A673 (cell line): Measurements from ENCODE around the gene EIF4E2. TPM values are rescaled to one million over a fixed set of nuclear protein-coding genes. Genes with fewer than 3 reads are reported as not detected.

Experiments
- BruUV-seq: library from RNA; stranded (reverse); fragments of 400-500 nt; replicated peaks from 2 replicates; lab custom pipeline; 2021; lab: Mats Ljungman, UMichigan
- CTCF ChIA-PET: fragments of 300-600 bp; sonication (Branson Sonifier 250); formaldehyde crosslinking; loops from one replicate; lab custom pipeline; 2022; ENCODE audit warnings: antibody characterized with exemption; lab: Charles Lee
- POLR2A ChIA-PET: fragments of 300-600 bp; sonication (Branson Sonifier 250); formaldehyde crosslinking; loops from one replicate; lab custom pipeline; 2022; ENCODE audit warnings: antibody characterized with exemption; ENCODE audit not compliant: low non-redundant PET; lab: Charles Lee
- DNase-seq: peaks from one replicate; pipeline ENCODE4 v3.0.0-alpha.2; 2015; ENCODE audit warnings: low spot score
- H3K27ac ChIP-seq: fragments of 200-600 bp; sonication (generic); 2 replicates; pipeline ENCODE4 v1.5.1; 2016; ENCODE audit warnings: mixed run types, low read depth, mild to moderate bottlenecking, mixed read lengths, antibody characterized with exemption, low read length; ENCODE audit not compliant: poor library complexity, severe bottlenecking
- H3K27me3 ChIP-seq: fragments of 200-600 bp; sonication (generic); replicated peaks from 2 replicates; pipeline ENCODE4 v1.6.1; 2017; ENCODE audit warnings: mixed run types, low read depth, mild to moderate bottlenecking, mixed read lengths, antibody characterized with exemption, low read length; ENCODE audit not compliant: insufficient read depth, poor library complexity
- H3K36me3 ChIP-seq: fragments of 200-600 bp; sonication (generic); 2 replicates; pipeline ENCODE4 v1.6.1; 2016; ENCODE audit warnings: mixed run types, mild to moderate bottlenecking, mixed read lengths, antibody characterized with exemption, low read length; ENCODE audit not compliant: insufficient read depth, poor library complexity, severe bottlenecking
- H3K4me1 ChIP-seq: fragments of 200-600 bp; sonication (generic); 2 replicates; pipeline ENCODE4 v1.6.1; 2017; ENCODE audit warnings: mixed run types, mild to moderate bottlenecking, mixed read lengths, antibody characterized with exemption, low read length; ENCODE audit not compliant: insufficient read depth, poor library complexity, severe bottlenecking
- H3K4me3 ChIP-seq: fragments of 200-600 bp; sonication (generic); 2 replicates; pipeline ENCODE4 v1.5.1; 2016; ENCODE audit warnings: low read depth, mixed run types, mild to moderate bottlenecking, mixed read lengths, low read length; ENCODE audit not compliant: poor library complexity, severe bottlenecking
- H3K9me3 ChIP-seq: fragments of 200-600 bp; sonication (generic); 2 replicates; pipeline ENCODE4 v1.6.1; 2016; ENCODE audit warnings: mixed run types, low read depth, mild to moderate bottlenecking, mixed read lengths, antibody characterized with exemption, low read length; ENCODE audit not compliant: poor library complexity, severe bottlenecking
- CTCF ChIP-seq: fragments of 300-800, 200-600 bp; sonication (generic); conservative IDR thresholded peaks from 2 replicates; pipeline ENCODE4 v1.5.1; 2017; ENCODE audit warnings: low read depth, mild to moderate bottlenecking, antibody characterized with exemption, low read length, moderate library complexity, mixed read lengths
- EZH2 ChIP-seq: fragments of 200-600 bp; sonication (generic); IDR thresholded peaks from 2 replicates; pipeline ENCODE4 v1.6.1; 2017; ENCODE audit warnings: borderline replicate concordance, low read depth, mild to moderate bottlenecking, mixed read lengths, antibody characterized with exemption, low read length; ENCODE audit not compliant: poor library complexity, severe bottlenecking
- intact Hi-C: fragments of 100-400 bp; cut with micrococcal nuclease; formaldehyde crosslinking; loops from one replicate; pipeline ENCODE4 v1.10.0; 2022; ENCODE audit not compliant: unreplicated experiment
- total RNA-seq: library from RNA; stranded (reverse); gene quantifications from 2 replicates; pipeline ENCODE4 v1.2.3, GENCODE V29; 2021

Gene EIF4E2
- total RNA-seq, 1 experiment from 2014 or later, result 60.8 TPM

GRCh38 chr2:232581725-232582124 is 31.2 kb downstream of the EIF4E2 start:
- intact Hi-C loops, result no loop called here
- TF ChIP-seq CTCF (no peak), EZH2 (no peak)
- BruUV-seq, result no TSS peak
- Histone ChIP-seq H3K36me3 (no peaks in the 10 kb centered on the region), H3K4me3 (no peak overlapping the region), H3K4me1 (no peaks in the 10 kb centered on the region), H3K9me3 (no peaks in the 10 kb centered on the region), H3K27me3 (no peaks in the 10 kb centered on the region), H3K27ac (no peak overlapping the region)
- DNase-seq, result no peak
- ChIA-PET CTCF (interaction anchor here (0.6 kb wide), 1 partner anchor 19 kb away, joined by 3 read pairs; no protein-coding TSS in a partner anchor), POLR2A (no interaction called here)

- no peak for DNase-seq
- TF ChIP-seq CTCF, result no peak
- TF ChIP-seq EZH2, result no peak
- CTCF ChIA-PET, result no interaction called here
Observed at GRCh38 chr2:232584238-232584637, 33.7 kb downstream of the EIF4E2 start.

DNA sequence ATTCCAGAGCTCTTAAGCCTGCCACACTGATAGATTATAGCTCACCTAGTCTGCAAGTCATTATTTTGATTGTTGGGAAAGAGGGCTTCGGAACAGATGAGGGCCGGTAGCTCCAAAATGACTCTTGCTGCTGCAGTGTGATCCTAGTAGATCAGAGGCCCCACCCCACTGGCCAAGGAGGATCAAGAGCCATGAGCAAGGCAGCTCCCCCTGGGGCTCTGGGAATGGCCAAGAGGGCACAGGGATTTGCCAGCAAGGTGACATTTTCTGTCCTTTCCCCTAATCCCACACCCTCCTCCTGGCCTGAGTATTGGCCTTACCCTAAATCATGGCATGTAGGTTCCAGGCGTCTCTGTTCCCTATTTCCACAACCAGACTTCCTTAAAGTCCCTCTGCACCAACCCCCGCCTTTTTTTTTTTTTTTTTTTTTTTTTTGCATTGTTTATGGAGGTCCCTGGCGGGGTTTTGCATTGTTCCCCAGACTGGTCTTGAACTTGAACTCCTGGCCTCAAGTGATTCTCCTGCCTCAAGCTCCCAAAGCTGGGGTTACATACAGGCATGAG is 36.5 kb downstream of the EIF4E2 start:
- Histone ChIP-seq H3K4me3 (no peak overlapping the region), H3K9me3 (no peaks in the 10 kb centered on the region), H3K4me1 (no peaks in the 10 kb centered on the region), H3K27ac (no peak overlapping the region), H3K27me3 (no peaks in the 10 kb centered on the region), H3K36me3 (no peaks in the 10 kb centered on the region)
- ChIA-PET CTCF (no interaction called here), POLR2A (no interaction called here)
- no TSS peak for BruUV-seq
- intact Hi-C loops, result no loop called here
- no peak for DNase-seq
- TF ChIP-seq EZH2, result no peak
- no peak for TF ChIP-seq CTCF

More at GRCh38 chr2:232584238-232584637, 33.7 kb downstream of the EIF4E2 start:
- H3K4me1 ChIP-seq, result no peaks in the 10 kb centered on the region
- no peaks in the 10 kb centered on the region for H3K9me3 ChIP-seq
- POLR2A ChIA-PET, result no interaction called here
- no peak overlapping the region for H3K27ac ChIP-seq
- no TSS peak for BruUV-seq
- no peak overlapping the region for H3K4me3 ChIP-seq
- intact Hi-C loops, result no loop called here
- no peaks in the 10 kb centered on the region for H3K27me3 ChIP-seq
- H3K36me3 ChIP-seq, result no peaks in the 10 kb centered on the region
